Measurements from ENCODE around the gene PIEZO2.

Gene PIEZO2

GRCh38 chr18:10739152-10739551 is 410.2 kb downstream of the PIEZO2 start:
- DNase-seq (ENCODE audit: low read depth) = no peak

GRCh38 chr18:10736984-10737383 is 412.4 kb downstream of the PIEZO2 start:
- no peak for DNase-seq (ENCODE audit: low read depth)

- no peak for DNase-seq (ENCODE audit: low read depth)
These were observed 416.4 kb downstream of the PIEZO2 start for GRCh38 chr18:10732990-10733389.

GRCh38 chr18:10727477-10727876 is 421.9 kb downstream of the PIEZO2 start:
- no peak for DNase-seq (ENCODE audit: low read depth)

GRCh38 chr18:10726198-10727068 is 422.9 kb downstream of the PIEZO2 start:
- DNase-seq (ENCODE audit: low read depth) = no peak

GRCh38 chr18:10724666-10725065 is 424.7 kb downstream of the PIEZO2 start:
- no peak for DNase-seq (ENCODE audit: low read depth)

GRCh38 chr18:10723496-10723895 is 425.9 kb downstream of the PIEZO2 start:
- no peak for DNase-seq (ENCODE audit: low read depth)

GRCh38 chr18:10718809-10719208 is 430.6 kb downstream of the PIEZO2 start:
- DNase-seq (ENCODE audit: low read depth) = no peak

GRCh38 chr18:10715791-10716190 is 433.6 kb downstream of the PIEZO2 start:
- no peak for DNase-seq (ENCODE audit: low read depth)

GRCh38 chr18:10713409-10713808 is 436.0 kb downstream of the PIEZO2 start:
- DNase-seq (ENCODE audit: low read depth) = no peak

GRCh38 chr18:10707294-10707693 is 442.1 kb downstream of the PIEZO2 start:
- no peak for DNase-seq (ENCODE audit: low read depth)

- no peak for DNase-seq (ENCODE audit: low read depth)
These were observed 443.6 kb downstream of the PIEZO2 start for GRCh38 chr18:10705786-10706185.

GRCh38 chr18:10705291-10705690 is 444.1 kb downstream of the PIEZO2 start:
- DNase-seq (ENCODE audit: low read depth) = no peak

GRCh38 chr18:10702206-10702605 is 447.2 kb downstream of the PIEZO2 start:
- DNase-seq (ENCODE audit: low read depth) = no peak

- DNase-seq (ENCODE audit: low read depth) = no peak
These were observed 459.0 kb downstream of the PIEZO2 start for GRCh38 chr18:10690366-10690765.

GRCh38 chr18:10690035-10690329 is 459.4 kb downstream of the PIEZO2 start:
- no peak for DNase-seq (ENCODE audit: low read depth)

GRCh38 chr18:10689236-10690034 is 459.9 kb downstream of the PIEZO2 start:
- no peak for DNase-seq (ENCODE audit: low read depth)

- DNase-seq (ENCODE audit: low read depth) = no peak
These were observed 460.6 kb downstream of the PIEZO2 start for GRCh38 chr18:10688766-10689165.

GRCh38 chr18:10687161-10687925 is 462.0 kb downstream of the PIEZO2 start:
- no peak for DNase-seq (ENCODE audit: low read depth)

- no peak for DNase-seq (ENCODE audit: low read depth)
These were observed 463.1 kb downstream of the PIEZO2 start for GRCh38 chr18:10686308-10686707.

- no peak for DNase-seq (ENCODE audit: low read depth)
These were observed 463.9 kb downstream of the PIEZO2 start for GRCh38 chr18:10685484-10685883.

GRCh38 chr18:10682368-10682714 is 467.0 kb downstream of the PIEZO2 start:
- no peak for DNase-seq (ENCODE audit: low read depth)

All from activated T-helper 9 cell treated with anti-CD3 and anti-CD28 coated beads, Interleukin-2, amount 50 U/mL, for 16 hours (primary cell).